Right forelimb (tissue), 1 donor: ENCODE measurements around the gene CEP78.
A peak's percentile ranks its signal among the peaks of the same experiment; 100 is the strongest.

Source experiments
- DNase-seq: peaks from one replicate; pipeline ENCODE4 v3.0.0-alpha.2; 2018

The CEP78 gene

DNA sequence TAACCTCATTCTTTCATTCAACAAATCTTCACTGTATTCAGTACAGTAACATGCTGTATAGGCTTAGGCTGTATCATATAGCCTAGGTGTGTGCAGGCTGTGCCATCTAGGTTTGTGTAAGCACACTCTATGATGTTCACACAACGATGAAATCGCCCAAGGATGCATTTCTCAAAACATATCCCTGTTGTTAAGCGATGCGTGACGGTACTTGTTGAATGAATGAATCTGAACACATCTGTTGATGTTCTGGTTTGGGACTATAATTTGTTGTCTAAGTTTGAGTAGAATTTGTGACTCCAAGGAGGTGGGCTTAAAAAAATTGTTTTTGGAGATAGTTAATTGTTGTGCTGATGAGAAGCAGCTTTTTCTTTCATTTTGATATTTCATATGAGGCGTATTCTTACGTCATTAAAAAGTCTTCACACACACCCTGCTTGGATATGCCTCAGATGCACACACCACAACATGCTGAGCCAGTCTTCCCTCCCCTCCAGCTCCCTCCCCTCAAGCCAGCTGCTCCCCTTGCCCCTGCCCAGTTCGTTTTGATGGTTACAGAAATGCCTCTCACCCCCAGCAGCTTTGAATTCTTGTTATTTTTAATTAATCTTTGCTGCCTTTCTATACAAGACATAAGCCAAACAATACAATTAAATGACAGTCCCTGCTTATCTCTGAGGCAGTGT is 55.5 kb downstream of the CEP78 start:
- DNase-seq, result no peak

DNA sequence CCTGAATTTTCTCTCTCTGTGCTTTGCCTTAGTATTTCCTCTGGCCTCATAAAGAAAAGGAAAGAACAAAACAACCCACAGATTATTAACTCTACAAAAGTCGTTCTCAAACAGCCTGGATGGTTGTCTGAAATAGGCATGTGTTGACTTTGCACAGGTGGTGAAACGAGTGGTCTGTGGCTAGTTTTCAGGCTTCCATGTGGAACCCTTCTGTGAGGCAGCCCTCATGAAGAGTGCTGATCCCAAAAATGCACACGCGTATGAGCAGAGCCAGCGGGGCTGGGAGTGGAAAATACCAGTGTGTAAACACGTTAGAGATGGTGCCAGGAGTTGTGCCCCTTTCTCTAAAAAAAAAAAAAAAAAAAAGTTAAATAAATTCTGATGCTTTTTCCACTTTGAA is 56.2 kb downstream of the CEP78 start:
- no peak for DNase-seq

DNA sequence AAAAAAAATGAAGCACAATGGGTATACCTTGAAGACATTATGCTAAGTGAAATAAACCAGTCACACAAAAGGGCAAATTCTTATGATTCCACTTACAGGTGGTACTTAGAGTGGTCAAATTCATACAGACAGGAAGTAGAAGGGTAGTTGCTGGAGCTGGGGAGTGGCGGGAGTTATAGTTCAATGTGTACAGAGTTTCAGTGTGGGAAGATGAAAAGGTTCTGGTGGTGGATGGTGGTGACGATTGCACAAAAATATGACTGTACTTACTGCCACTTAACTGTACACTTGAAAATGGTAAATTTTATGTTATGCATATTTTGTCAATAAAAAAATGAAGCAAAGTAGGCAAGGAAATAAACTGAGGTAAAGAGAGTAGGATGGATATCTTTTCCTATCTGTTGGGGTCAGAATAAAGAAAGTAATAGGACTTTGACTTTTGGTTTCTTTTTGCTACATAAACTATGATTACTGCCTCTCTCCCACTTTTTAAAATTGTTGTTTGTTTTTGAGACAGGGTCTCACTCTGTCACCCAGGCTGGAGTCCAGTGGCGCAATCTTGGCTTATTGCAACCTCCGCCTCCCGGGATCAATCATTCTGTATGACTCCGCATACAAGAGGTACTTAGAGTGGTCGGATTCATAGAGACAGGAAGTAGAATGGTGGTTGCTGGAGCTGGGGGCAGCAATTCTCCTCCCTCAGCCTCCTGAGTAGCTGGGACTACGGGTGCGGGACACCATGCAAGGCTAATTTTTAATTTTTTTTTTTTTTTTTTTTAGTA is 57.0 kb downstream of the CEP78 start:
- no peak for DNase-seq

DNA sequence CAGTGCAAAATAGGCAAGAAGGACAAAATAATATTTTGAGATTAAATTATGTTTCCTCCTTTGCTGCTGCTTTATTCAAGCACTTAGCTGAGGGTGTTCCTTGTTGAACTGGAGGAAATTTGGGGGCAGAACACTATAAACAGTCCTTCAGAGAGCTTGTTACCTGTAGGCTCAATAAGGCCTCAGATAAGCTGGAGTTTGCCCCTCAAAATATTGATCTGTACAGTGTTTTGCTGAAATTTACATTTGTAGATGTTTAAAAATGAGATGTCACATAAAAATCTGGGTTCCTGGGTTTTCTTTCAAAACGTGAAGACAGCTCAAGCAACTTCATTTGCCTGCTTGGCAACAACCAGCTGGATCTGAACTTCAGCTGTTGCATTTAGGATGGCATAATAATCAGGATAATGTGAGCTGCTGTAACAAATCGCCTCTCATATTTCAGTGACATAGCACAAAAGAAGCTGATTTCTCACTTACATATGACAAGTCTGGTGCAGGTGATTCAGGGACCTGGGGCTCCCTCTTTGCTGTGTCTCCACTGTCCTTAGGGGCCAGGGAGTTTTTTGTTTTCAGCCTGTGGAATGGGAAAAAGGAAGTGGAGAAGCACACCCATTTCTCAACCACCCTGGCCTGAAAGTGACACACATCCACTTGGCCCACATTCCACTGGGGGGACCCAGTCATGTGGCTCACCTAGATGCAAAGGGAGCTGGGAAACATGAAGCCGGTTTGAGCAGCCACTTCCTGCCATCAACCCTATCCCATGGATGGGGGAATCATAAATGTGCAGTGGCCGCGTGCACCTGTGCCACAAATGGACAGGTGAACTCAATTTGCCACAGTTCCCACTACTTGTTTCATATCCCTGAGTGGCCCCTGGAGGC is 58.7 kb downstream of the CEP78 start:
- no peak for DNase-seq

DNA sequence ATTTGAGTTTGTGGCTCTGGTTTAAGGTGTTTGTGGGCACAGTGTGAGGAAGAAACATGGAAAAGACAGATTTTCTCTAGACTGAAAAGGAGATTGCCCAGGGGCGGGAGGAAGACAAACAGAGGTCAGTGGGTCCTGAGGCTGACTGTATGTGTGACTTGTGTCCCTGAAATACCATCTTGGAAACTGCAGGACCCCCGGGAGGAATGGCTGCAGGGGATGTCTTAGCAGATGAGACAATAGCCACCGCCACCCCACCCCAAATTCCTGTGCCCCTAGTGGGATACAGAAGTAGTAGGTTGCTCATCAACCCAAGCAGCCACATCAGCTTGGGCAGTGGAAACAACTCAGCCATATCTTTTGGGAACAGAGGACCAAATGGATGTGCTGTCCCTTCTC is 59.3 kb downstream of the CEP78 start:
- no peak for DNase-seq

DNA sequence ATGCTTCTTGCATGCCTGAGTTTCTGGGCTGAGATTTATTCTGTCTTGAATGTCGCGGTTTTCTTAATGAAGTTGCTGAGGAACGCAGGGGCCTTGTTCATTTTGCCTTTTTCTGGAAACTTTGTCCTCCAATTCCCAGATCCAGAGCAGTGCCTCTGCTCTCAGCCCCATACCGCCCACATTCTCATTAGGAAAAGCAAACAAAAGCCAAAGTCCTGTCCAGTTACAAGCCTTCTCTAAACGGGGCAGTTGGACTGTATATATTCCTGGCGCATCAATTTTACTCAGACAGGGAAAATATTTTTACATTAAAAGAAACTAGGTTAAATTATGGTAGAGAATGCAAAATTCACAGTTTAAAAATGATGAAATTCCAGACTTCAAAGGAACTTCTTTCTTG is 59.9 kb downstream of the CEP78 start:
- DNase-seq, result no peak

DNA sequence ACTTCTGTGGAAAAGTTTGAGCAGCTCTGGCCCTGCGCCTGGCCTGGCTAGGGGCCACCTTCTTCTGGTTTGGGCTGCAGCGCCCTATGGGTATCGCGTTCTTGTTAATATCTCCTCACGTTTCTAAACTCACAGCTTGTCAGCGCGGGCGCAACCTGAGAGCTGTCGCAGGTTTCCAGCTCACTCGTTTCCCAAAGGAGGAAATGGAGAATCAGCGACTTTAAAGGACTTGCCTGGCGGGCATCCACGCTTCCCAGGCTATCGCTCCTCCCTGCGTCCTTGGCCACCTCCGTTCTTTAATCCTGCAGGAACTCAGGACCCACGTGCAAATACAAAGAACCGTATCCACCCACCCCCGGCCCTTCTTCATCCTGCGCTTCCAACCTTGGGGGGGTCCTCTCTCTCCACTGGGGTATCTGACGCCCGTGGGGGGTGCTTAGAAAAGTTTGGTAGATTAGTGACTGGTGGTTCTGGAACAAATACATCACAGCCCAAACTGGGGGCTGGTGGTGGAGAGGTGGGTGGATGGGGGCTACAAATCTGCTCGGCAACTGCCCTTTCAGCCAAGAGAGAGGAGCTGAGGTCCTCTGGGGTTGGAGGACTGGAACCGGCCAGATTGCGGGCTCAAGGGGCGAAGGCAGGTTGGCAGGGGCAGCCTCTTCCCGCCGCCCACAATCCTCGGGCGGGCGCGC is 60.5 kb downstream of the CEP78 start:
- DNase-seq, result peak; percentile 78

DNA sequence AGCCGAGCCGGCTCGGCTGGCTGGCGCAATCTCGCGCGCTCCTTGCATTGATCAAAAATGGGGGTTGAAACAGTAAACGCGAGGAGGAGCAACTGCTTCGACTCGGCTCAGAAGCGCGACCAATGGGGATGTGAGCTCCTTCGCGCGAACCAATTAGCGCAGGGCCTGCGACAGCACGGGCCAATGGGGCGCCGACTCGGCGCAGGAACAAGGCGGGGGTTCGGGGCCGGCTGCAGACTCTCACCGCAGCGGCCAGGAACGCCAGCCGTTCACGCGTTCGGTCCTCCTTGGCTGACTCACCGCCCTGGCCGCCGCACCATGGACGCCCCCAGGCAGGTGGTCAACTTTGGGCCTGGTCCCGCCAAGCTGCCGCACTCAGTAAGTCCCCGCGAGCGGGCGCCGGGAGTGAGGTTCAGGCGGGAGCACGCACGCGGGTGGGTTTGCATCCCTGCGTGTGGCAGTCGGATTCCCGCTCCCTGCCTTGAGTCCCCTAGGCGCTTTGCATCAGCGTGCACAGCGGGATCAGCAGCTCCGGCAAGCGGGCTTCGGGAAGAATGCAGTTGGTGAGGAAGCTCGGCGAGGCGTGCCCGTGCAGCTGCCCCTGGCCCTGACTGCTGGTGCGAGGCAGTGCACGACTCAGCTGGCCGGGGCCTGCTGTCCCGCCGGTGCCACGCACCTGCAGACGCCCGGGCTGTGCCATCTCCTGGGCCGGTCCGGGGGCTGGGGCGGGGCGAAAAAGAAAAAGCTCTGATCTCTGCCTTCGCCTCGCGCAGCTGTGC is 61.2 kb downstream of the CEP78 start, which contains the start of gene PSAT1:
TSS of gene PSAT1 (plus strand) at position 233 of the 779 bp plus-strand sequence. CDS start at position 319, 86 bp downstream.
- peak; percentile 90 for DNase-seq

DNA sequence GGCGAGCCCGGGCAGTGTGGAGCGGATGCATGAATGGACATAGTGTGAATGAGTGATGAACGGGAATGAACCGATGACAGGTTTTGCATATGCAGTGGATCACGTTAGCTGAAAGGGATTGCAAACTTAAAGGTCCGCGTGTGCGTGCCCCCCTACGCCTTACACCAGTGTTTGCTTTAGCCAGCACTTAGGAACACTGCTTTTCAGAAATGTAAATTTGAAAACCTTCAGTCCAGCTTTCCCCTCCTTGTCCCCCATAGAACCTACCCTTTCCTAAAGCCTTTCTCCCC is 61.7 kb downstream of the CEP78 start:
- peak; percentile 65 for DNase-seq

DNA sequence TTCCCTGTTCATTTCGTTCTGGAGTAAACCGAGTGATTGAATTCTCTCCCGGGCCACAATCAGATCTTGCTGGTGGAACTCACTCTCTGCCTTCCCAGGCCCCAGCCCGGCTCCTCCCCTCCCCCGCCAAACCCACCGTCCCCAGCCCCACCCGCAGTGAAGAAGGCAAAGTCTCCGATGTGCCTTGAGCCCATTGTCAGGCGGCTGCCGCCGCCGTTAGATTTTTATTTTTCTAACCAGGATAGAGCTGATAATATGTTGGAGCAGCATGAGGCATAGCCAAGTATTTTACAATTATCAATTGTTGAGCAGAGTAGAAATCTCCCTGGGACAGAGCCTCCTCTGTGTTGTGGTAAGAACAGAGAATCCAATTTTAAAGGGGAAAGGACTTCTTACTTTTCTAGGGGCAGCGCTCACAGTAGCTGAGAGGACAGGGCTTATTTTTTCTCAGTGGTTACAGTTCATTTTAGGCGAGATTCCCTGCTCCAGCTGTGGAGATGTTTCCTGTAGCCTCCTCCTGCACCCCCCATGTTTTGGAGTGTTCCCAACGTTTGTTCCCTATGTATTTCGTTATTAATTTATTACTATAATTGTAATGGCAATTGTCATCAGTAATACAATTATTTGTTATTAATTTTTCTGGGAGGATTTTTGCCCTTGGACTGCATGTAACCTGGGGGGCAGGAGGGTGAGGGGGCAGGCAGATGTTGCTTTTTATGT is 62.3 kb downstream of the CEP78 start:
- DNase-seq, result peak; percentile 54

DNA sequence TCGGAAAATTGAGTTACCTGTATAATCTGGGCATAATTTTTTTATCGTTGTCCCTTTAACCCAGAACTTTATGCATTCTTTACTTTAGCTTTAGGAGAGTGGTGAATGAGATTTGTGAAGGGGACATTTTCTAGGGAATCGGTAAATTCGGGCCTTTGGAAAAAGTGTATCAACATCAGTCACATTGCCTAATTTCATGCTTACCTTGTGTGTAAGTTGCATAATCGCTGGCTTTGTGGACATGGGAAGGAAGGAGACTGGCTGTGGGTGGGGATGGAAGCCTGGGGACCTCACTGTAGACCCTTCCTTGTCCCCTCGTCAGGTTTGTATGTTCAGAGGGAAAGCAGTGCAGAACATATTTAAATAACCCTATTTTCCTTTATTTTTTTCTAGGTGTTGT is 64.3 kb downstream of the CEP78 start:
- no peak for DNase-seq

DNA sequence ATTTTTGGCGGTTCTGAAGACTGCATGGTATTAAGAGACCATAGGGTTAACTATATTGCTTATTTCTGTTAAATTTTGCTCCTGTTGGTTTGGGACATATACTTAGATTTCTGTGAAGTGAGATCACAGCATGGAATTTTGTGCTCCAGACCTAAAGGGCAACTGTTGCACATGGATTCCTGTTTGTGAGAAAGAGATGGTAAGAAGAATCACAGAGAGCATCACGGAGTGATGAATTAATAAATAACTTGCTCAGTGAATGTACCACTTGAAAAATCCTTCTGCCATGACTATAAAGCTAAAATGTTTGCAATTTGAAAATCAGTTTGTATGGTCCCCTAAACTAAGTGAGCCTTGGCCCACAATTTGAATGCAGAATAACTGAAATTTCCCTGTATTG is 65.6 kb downstream of the CEP78 start:
- DNase-seq, result no peak

DNA sequence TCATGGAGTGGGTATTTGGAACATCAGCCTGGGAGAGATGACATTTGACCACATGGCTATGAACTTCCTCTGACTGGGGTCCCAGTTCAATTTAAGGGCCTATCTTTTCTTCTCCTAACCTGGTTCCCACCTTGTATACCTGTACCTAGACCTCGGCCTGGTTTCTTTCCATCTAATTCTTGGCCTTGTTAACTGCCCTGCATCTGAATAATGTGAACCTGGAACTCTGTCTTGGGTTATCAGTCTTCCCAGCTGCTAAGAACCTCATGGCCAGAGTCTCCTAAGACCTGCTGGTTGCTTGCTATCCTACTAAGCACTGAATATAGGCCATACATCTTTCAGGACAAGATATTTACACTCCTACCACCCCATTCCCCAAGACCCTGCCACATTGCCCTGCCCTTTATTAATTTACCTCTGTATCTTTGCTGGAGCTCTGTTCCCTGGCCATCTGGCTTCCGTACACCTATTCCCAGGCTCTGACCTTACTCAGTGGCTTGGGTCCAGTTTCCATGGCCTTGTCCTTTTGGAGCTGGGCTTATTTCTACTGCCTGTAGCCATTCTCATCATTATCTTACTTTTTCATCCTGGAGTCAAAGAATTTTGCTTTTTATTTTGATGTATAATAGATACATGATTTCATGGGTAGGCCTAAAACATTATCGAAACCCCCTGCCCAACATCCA is 67.6 kb downstream of the CEP78 start:
- no peak for DNase-seq

DNA sequence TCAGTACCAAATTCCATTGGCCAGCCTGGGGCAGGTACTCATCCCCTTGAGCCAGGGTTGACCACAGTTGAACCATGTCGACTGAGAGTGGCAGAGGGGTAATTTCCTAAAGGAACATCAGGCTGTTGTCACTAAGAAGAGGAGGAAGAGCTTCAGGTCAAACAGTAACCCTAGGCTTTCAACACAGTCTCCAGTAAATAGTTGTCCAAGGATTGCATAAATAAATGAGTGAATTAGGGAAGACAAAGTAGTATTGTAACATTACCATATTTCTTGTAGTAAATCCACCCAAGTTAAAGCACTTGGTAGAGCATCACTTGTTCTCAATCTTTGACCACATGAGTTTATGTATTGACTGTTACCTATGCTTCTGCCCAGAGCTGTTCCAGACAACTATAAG is 68.5 kb downstream of the CEP78 start:
- no peak for DNase-seq

DNA sequence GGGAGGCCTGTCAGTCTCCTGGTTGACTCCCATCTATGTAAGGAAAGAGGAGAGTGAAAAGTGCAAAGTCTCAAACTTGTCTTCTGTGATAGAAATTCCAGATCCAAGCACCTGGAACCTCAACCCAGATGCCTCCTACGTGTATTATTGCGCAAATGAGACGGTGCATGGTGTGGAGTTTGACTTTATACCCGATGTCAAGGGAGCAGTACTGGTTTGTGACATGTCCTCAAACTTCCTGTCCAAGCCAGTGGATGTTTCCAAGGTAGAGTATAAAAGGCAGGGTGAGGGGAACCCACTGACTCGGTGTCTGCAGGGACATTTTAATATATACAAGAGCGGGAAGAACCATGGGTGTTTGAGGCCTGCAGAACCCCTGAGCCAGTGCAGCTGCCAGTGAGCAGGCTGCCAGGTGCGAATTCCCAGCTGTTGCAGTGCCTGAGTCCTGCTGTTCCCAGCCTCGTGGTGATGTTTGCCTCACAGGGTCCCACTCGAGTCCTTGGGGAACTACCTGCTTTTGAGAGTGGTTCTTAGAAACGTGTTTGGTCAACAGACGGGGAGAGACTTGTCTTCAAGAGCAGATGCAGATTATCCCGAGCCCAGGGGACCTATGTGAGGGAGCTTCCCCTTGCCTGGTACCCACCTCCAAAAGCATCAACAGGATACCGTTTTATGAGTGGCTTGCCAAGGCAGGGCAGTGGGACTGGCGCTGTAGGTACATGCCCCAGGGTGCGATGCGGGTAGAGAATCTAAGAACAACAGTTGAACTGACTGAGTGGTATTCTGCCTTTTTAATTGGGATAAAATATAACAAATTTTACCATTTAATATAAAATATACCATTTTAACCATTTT is 70.6 kb downstream of the CEP78 start:
- DNase-seq, result no peak

DNA sequence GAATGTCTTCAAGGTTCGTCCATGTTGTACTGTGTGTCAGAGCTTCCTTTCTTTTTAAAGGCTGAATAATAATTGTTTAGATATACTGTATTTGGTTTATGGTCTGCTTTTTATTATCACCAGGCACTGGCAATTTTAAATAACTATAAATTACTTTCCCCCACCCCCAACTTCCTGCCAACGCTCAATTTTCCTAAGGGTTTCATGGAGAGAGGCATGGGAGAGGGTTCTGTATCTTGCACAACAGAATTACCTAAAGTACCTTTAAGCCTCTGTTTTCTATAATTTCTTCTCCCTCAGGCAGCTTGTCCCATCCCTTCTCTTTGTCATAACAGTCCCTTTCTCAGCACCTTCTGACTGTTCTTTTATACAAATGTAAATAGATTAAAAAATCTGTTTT is 71.5 kb downstream of the CEP78 start:
- no peak for DNase-seq

DNA sequence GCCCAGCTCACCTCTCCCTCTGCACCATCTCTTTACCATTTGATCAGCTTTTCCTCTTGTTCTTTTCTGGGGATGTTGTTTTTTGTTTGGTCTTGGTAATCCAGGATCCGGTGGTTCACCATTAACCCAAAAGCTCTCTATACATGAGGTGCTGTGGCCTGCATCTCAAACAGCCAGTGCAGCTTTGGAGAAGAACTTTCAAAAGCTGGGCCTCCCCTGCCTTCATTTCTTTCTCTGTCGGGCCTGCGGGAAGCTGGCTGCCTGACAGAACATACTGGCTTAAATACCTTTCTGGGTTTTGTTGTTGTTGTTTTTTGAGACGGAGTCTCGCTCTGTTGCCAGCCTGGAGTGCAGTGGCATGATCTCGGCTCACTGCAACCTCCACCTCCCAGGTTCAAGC is 73.2 kb downstream of the CEP78 start:
- no peak for DNase-seq

DNA sequence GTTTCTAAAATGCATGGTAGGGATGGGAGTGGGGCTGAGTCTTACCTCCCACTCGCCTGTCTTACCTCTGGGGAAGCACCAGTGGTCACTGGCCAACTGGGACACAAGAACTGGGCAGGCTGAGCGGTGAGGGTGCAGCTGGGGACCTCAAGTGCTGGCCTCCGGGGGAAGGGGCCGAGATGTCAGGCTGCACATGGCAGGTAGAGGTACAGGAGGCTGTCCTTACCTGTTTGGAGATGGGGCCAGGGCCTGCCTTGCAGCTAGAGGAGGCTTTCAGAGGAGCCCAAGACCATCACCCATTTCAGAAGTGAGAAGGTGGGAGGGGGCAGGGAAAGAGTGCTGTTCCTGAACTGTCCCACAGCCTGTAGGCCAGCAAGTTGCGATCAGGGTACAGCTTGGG is 75.2 kb downstream of the CEP78 start:
- no peak for DNase-seq

DNA sequence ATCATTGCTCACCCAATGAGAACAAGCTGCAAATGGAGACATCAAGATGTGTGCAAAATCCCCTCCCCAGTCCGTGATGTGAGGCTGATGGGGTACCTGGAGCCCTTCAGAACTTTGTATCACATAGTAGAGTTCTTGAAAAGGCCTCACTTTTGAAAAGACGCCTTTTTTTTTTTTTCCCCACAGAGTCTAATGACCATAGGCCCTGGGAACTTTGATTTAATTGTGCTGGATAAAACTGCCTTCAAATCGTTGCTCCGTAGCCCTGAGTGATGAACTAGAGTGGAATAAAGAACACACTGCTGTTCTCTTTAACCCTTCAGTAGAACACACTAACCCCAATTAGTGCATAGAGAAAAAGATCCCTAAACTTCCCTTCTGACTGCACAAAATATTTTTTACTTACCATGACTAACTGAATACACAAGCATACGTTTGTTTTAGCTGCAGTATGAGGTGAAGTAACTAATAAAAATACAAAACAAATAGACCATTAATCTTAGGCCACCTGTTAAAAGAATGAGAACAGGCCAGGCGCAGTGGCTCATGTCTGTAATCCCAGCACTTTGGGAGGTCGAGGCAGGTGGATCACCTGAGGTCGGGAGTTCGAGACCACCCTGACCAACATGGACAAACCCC is 76.1 kb downstream of the CEP78 start:
- DNase-seq, result no peak
